K562 (cell line): Measurements from ENCODE around the gene TSSK2. TPM values are rescaled to one million over a fixed set of nuclear protein-coding genes. Genes with fewer than 3 reads are reported as not detected.

ENCODE experiments used
- CBX3 ChIP-seq, 2 experiments: IDR thresholded peaks; 1 replicate in 1 of 2; 2 replicates in 1 of 2; pipeline ENCODE4 v1.6.1; 2012; ENCODE audit warnings: inconsistent platforms in 2 of 2, low read length in 2 of 2, borderline replicate concordance in 1 of 2, control low read depth in 1 of 2
- CHD1 ChIP-seq: fragments of 200-600 bp; sonication (generic); IDR thresholded peaks from one replicate; pipeline ENCODE4 v1.6.1; 2012; ENCODE audit warnings: mild to moderate bottlenecking, moderate library complexity, low read length, inconsistent platforms
- COPS2 ChIP-seq: fragments of 450-650 bp; conservative IDR thresholded peaks from 2 replicates; pipeline ENCODE4 v1.6.1; 2016; ENCODE audit warnings: mild to moderate bottlenecking, moderate library complexity
- ELF4 ChIP-seq: fragments of 450-650 bp; formaldehyde crosslinking; IDR thresholded peaks from 2 replicates; pipeline ENCODE4 v1.4.0; 2022; ENCODE audit warnings: missing genetic modification characterization
- EWSR1 ChIP-seq: fragments of 450-650 bp; IDR thresholded peaks from 2 replicates; pipeline ENCODE4 v1.6.1; 2018; ENCODE audit warnings: borderline replicate concordance, mild to moderate bottlenecking, low read depth, moderate library complexity; ENCODE audit not compliant: partially characterized antibody
- FOXK2 ChIP-seq, 2 experiments: fragments of 450-650 bp; IDR thresholded peaks in 1 of 2; conservative IDR thresholded peaks in 1 of 2; 2 replicates each; pipeline ENCODE4 v1.6.1; 2016; ENCODE audit warnings: low read depth in 2 of 2, mild to moderate bottlenecking in 1 of 2
- HDAC1 ChIP-seq, 2 experiments: fragments of 450-650 bp; IDR thresholded peaks; 2 replicates each; pipeline ENCODE4 v1.6.1; 2016 to 2017; ENCODE audit warnings: inconsistent platforms in 1 of 2, mild to moderate bottlenecking in 1 of 2, moderate library complexity in 1 of 2
- HMGN3 ChIP-seq: IDR thresholded peaks from 2 replicates; pipeline ENCODE4 v1.6.1; 2011; ENCODE audit warnings: borderline replicate concordance, low read depth, mild to moderate bottlenecking, mixed read lengths, low read length; ENCODE audit not compliant: insufficient read length; ENCODE audit errors: extremely low read depth
- MYC ChIP-seq, 2 experiments: fragments of 250-450 bp in 1 of 2; sonication (Bioruptor Pico) in 1 of 2; IDR thresholded peaks; 2 replicates each; pipeline versions ENCODE4 v1.5.1 to v1.6.1; 2012 to 2021; ENCODE audit warnings: low read depth in 2 of 2, borderline replicate concordance in 1 of 2, improper control_type of control experiment in 1 of 2, low read length in 1 of 2, mild to moderate bottlenecking in 1 of 2, moderate library complexity in 1 of 2
- PHF21A ChIP-seq: fragments of 450-650 bp; IDR thresholded peaks from 2 replicates; pipeline ENCODE4 v1.6.1; 2017; ENCODE audit warnings: low read depth, borderline replicate concordance
- RBM14 ChIP-seq: fragments of 200-400 bp; formaldehyde crosslinking; IDR thresholded peaks from 2 replicates; pipeline ENCODE4 v1.6.1; 2018; ENCODE audit warnings: low read depth, mild to moderate bottlenecking, low read length, moderate library complexity, borderline replicate concordance; ENCODE audit not compliant: insufficient read depth
- SIX5 ChIP-seq, 2 experiments: IDR thresholded peaks; 2 replicates each; pipeline ENCODE4 v1.6.1; 2011; ENCODE audit warnings: low read length in 2 of 2, borderline replicate concordance in 1 of 2, low read depth in 1 of 2, mild to moderate bottlenecking in 1 of 2, moderate library complexity in 1 of 2; ENCODE audit not compliant: insufficient read depth in 1 of 2
- SMAD1 ChIP-seq: fragments of 150-350 bp; IDR thresholded peaks from 2 replicates; pipeline ENCODE4 v1.6.1; 2014; ENCODE audit warnings: low read length, low read depth; ENCODE audit not compliant: partially characterized antibody
- SP2 ChIP-seq: IDR thresholded peaks from 2 replicates; pipeline ENCODE4 v1.6.1; 2011; ENCODE audit warnings: mild to moderate bottlenecking, low read depth, low read length, moderate library complexity; ENCODE audit not compliant: poor library complexity, severe bottlenecking; ENCODE audit errors: extremely low read depth
- TRIM24 ChIP-seq, 2 experiments: fragments of 450-650 bp; IDR thresholded peaks; 2 replicates each; pipeline ENCODE4 v1.6.1; 2016
- ZNF121 ChIP-seq: sonication (generic); formaldehyde crosslinking; conservative IDR thresholded peaks from 2 replicates; pipeline ENCODE4 v1.8.0; 2022; ENCODE audit warnings: missing genetic modification reagents
- ZNF41 ChIP-seq: fragments of 250-450 bp; sonication (Bioruptor Pico); conservative IDR thresholded peaks from 2 replicates; pipeline ENCODE4 v1.4.0; 2020; ENCODE audit warnings: mild to moderate bottlenecking
- ZNF778 ChIP-seq: fragments of 450-650 bp; formaldehyde crosslinking; IDR thresholded peaks from 2 replicates; pipeline ENCODE4 v1.4.0; 2020; ENCODE audit warnings: mild to moderate bottlenecking, moderate library complexity
- polyA plus RNA-seq, 8 experiments: library from polyadenylated mRNA; depleted of rRNA in 4 of 8; stranded (reverse) in 5 of 8; unstranded in 3 of 8; fragments of >200 nt; fragmentation: Nextera tagmentation in 2 of 8; fragmentation: Illumina TruSeq in 1 of 8; extraction: Ambion mirVana in 2 of 8; extraction: Trizol in 1 of 8; gene quantifications; 2 replicates each; pipeline versions ENCODE4 v1.2.1 to v1.2.3, GENCODE V29; 2011 to 2014; ENCODE audit warnings: inconsistent platforms in 1 of 8, missing spikeins in 1 of 8
- total RNA-seq, 7 experiments: library from RNA; depleted of rRNA in 6 of 7; stranded (reverse); fragments of >200 nt in 6 of 7; fragmentation: Illumina TruSeq in 2 of 7; extraction: Trizol in 2 of 7; gene quantifications; 2 replicates each; pipeline versions ENCODE4 v1.2.1 to v1.2.3, GENCODE V29; 2011 to 2021; ENCODE audit warnings: low replicate concordance in 1 of 7
- TF ChIP-seq, protein P1 (sequence below): sonication (generic); formaldehyde crosslinking; IDR thresholded peaks from 2 replicates; pipeline ENCODE4 v1.8.0; 2023; ENCODE audit warnings: missing genetic modification reagents, mild to moderate bottlenecking, borderline replicate concordance

TSSK2 gene
- total and polyA plus RNA-seq, 9 of the 15 experiments (the other 6 are each of a cell fraction or from before 2014, with no cell fraction given): 0.04 TPM; not detected in 8

GRCh38 chr22:19118329-19118880, 12.7 kb upstream of the TSSK2 start (continued):
- TF ChIP-seq EWSR1 (no peak), ELF4 (CRISPR knock-in tag) (no peak), SP2 (peak; percentile 9), COPS2 (no peak), CBX3 (IDR thresholded peaks at IDR 0.05; ENCODE audit: borderline replicate concordance in 1 of 2, low read length in 2 of 2) (no peak), RBM14 (no peak), SIX5 (IDR thresholded peaks at IDR 0.05; ENCODE audit: borderline replicate concordance in 1 of 2, insufficient read depth in 1 of 2, low read depth in 1 of 2, low read length in 2 of 2) (no peak), ZNF121 (no peak), HDAC1 (IDR thresholded peaks at IDR 0.05) (no peak), PHF21A (no peak), SMAD1 (peak; percentile 72), FOXK2 (conservative IDR thresholded peaks at IDR 0.05 in 1 of 2, IDR thresholded peaks at IDR 0.05 in 1 of 2; ENCODE audit: low read depth in 2 of 2) (no peak), ZNF778 (CRISPR knock-in tag) (no peak), MYC (IDR thresholded peaks at IDR 0.05; ENCODE audit: low read depth, low read length) (no peak), MYC (CRISPR knock-in tag; IDR thresholded peaks at IDR 0.05; ENCODE audit: borderline replicate concordance, low read depth) (no peak), ZNF41 (CRISPR knock-in tag) (no peak), HMGN3 (no peak), TRIM24 (IDR thresholded peaks at IDR 0.05) (no peak), CHD1 (peak; percentile 57)
- TF ChIP-seq, protein P1, sequence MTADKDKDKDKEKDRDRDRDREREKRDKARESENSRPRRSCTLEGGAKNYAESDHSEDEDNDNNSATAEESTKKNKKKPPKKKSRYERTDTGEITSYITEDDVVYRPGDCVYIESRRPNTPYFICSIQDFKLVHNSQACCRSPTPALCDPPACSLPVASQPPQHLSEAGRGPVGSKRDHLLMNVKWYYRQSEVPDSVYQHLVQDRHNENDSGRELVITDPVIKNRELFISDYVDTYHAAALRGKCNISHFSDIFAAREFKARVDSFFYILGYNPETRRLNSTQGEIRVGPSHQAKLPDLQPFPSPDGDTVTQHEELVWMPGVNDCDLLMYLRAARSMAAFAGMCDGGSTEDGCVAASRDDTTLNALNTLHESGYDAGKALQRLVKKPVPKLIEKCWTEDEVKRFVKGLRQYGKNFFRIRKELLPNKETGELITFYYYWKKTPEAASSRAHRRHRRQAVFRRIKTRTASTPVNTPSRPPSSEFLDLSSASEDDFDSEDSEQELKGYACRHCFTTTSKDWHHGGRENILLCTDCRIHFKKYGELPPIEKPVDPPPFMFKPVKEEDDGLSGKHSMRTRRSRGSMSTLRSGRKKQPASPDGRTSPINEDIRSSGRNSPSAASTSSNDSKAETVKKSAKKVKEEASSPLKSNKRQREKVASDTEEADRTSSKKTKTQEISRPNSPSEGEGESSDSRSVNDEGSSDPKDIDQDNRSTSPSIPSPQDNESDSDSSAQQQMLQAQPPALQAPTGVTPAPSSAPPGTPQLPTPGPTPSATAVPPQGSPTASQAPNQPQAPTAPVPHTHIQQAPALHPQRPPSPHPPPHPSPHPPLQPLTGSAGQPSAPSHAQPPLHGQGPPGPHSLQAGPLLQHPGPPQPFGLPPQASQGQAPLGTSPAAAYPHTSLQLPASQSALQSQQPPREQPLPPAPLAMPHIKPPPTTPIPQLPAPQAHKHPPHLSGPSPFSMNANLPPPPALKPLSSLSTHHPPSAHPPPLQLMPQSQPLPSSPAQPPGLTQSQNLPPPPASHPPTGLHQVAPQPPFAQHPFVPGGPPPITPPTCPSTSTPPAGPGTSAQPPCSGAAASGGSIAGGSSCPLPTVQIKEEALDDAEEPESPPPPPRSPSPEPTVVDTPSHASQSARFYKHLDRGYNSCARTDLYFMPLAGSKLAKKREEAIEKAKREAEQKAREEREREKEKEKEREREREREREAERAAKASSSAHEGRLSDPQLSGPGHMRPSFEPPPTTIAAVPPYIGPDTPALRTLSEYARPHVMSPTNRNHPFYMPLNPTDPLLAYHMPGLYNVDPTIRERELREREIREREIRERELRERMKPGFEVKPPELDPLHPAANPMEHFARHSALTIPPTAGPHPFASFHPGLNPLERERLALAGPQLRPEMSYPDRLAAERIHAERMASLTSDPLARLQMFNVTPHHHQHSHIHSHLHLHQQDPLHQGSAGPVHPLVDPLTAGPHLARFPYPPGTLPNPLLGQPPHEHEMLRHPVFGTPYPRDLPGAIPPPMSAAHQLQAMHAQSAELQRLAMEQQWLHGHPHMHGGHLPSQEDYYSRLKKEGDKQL: no peak
